ENCODE results near the gene RAE1. TPM values are rescaled to one million over a fixed set of nuclear protein-coding genes. Genes with fewer than 3 reads are reported as not detected.

Gene RAE1
- total and polyA plus RNA-seq, 2 donors (not counting 1 experiment from before 2014, with no cell fraction given): 27.2 to 39.4 TPM

- no peaks in the 10 kb centered on the region for H3K36me3 ChIP-seq (ENCODE audit: control insufficient read depth, insufficient read depth, low read length)
- no peaks in the 10 kb centered on the region for H3K9me3 ChIP-seq (ENCODE audit: control insufficient read depth, insufficient read depth, low read depth, low read length)
- no peaks in the 10 kb centered on the region for H3K4me1 ChIP-seq (ENCODE audit: control insufficient read depth, extremely low read depth, insufficient read depth, low read length)
- H3K4me2 ChIP-seq (ENCODE audit: extremely low read depth, insufficient read depth, low read length): no peak overlapping the region
- no peak overlapping the region for H3K4me3 ChIP-seq (replicated peaks in 1 of 4; ENCODE audit: control extremely low read depth in 1 of 4, insufficient read depth in 1 of 4, low read depth in 3 of 4, low read length in 4 of 4)
- TF ChIP-seq EZH2 (IDR thresholded peaks at IDR 0.05; ENCODE audit: low read length, missing control alignments) (no peak), CTCF (conservative IDR thresholded peaks at IDR 0.05 in 1 of 2, IDR thresholded peaks at IDR 0.05 in 1 of 2; ENCODE audit: low read depth in 1 of 2, low read length in 2 of 2) (no peak)
- no peaks in the 10 kb centered on the region for H3K79me2 ChIP-seq (ENCODE audit: control insufficient read depth, insufficient read depth, low read length)
- H3K27ac ChIP-seq (ENCODE audit: insufficient read depth, low read length): no peak overlapping the region
- no peaks in the 10 kb centered on the region for H3K27me3 ChIP-seq (ENCODE audit: control insufficient read depth, insufficient read depth, low read length)
- H2AFZ ChIP-seq (ENCODE audit: low read length): no peak overlapping the region
- no peak for DNase-seq (ENCODE audit: low read depth in 2 of 2)
- no peak overlapping the region for H3K9ac ChIP-seq (ENCODE audit: insufficient read depth, low read length)
- H4K20me1 ChIP-seq (ENCODE audit: control insufficient read depth, extremely low read depth, insufficient read depth, low read length): no peaks in the 10 kb centered on the region
Measured at GRCh38 chr20:57312138-57312537, 38.9 kb upstream of the RAE1 start.

GRCh38 chr20:57313230-57313629, 37.8 kb upstream of the RAE1 start:
- H3K79me2 ChIP-seq (ENCODE audit: control insufficient read depth, insufficient read depth, low read length): no peaks in the 10 kb centered on the region
- H3K36me3 ChIP-seq (ENCODE audit: control insufficient read depth, insufficient read depth, low read length): no peaks in the 10 kb centered on the region
- no peak overlapping the region for H2AFZ ChIP-seq (ENCODE audit: low read length)
- no peak overlapping the region for H3K4me2 ChIP-seq (ENCODE audit: extremely low read depth, insufficient read depth, low read length)
- TF ChIP-seq CTCF (conservative IDR thresholded peaks at IDR 0.05 in 1 of 2, IDR thresholded peaks at IDR 0.05 in 1 of 2; ENCODE audit: low read depth in 1 of 2, low read length in 2 of 2) (no peak), EZH2 (IDR thresholded peaks at IDR 0.05; ENCODE audit: low read length, missing control alignments) (no peak)
- no peak for DNase-seq (ENCODE audit: low read depth in 2 of 2)
- no peaks in the 10 kb centered on the region for H4K20me1 ChIP-seq (ENCODE audit: control insufficient read depth, extremely low read depth, insufficient read depth, low read length)
- no peak overlapping the region for H3K4me3 ChIP-seq (replicated peaks in 1 of 4; ENCODE audit: control extremely low read depth in 1 of 4, insufficient read depth in 1 of 4, low read depth in 3 of 4, low read length in 4 of 4)
- no peak overlapping the region for H3K27ac ChIP-seq (ENCODE audit: insufficient read depth, low read length)
- no peaks in the 10 kb centered on the region for H3K9me3 ChIP-seq (ENCODE audit: control insufficient read depth, insufficient read depth, low read depth, low read length)
- no peaks in the 10 kb centered on the region for H3K27me3 ChIP-seq (ENCODE audit: control insufficient read depth, insufficient read depth, low read length)
- H3K9ac ChIP-seq (ENCODE audit: insufficient read depth, low read length): no peak overlapping the region
- no peaks in the 10 kb centered on the region for H3K4me1 ChIP-seq (ENCODE audit: control insufficient read depth, extremely low read depth, insufficient read depth, low read length)

GRCh38 chr20:57313951-57314350, 37.1 kb upstream of the RAE1 start:
- no peaks in the 10 kb centered on the region for H3K4me1 ChIP-seq (ENCODE audit: control insufficient read depth, extremely low read depth, insufficient read depth, low read length)
- H3K4me2 ChIP-seq (ENCODE audit: extremely low read depth, insufficient read depth, low read length): no peak overlapping the region
- H4K20me1 ChIP-seq (ENCODE audit: control insufficient read depth, extremely low read depth, insufficient read depth, low read length): no peaks in the 10 kb centered on the region
- TF ChIP-seq EZH2 (IDR thresholded peaks at IDR 0.05; ENCODE audit: low read length, missing control alignments) (no peak), CTCF (conservative IDR thresholded peaks at IDR 0.05 in 1 of 2, IDR thresholded peaks at IDR 0.05 in 1 of 2; ENCODE audit: low read depth in 1 of 2, low read length in 2 of 2) (no peak)
- DNase-seq (ENCODE audit: low read depth in 2 of 2): no peak
- H3K36me3 ChIP-seq (ENCODE audit: control insufficient read depth, insufficient read depth, low read length): no peaks in the 10 kb centered on the region
- no peaks in the 10 kb centered on the region for H3K79me2 ChIP-seq (ENCODE audit: control insufficient read depth, insufficient read depth, low read length)
- no peaks in the 10 kb centered on the region for H3K9me3 ChIP-seq (ENCODE audit: control insufficient read depth, insufficient read depth, low read depth, low read length)
- no peak overlapping the region for H3K9ac ChIP-seq (ENCODE audit: insufficient read depth, low read length)
- H3K27me3 ChIP-seq (ENCODE audit: control insufficient read depth, insufficient read depth, low read length): no peaks in the 10 kb centered on the region
- H3K27ac ChIP-seq (ENCODE audit: insufficient read depth, low read length): no peak overlapping the region
- no peak overlapping the region for H3K4me3 ChIP-seq (replicated peaks in 1 of 4; ENCODE audit: control extremely low read depth in 1 of 4, insufficient read depth in 1 of 4, low read depth in 3 of 4, low read length in 4 of 4)
- H2AFZ ChIP-seq (ENCODE audit: low read length): no peak overlapping the region

All from fibroblast of lung (primary cell).